GM19467 (cell line): ENCODE data around the gene PFKFB4.

ENCODE experiments used
- ATAC-seq: cut with Tn5 transposase; IDR thresholded peaks from one replicate; pipeline ENCODE4 v1.9.1; 2021; ENCODE audit warnings: mild to moderate bottlenecking, moderate library complexity; ENCODE audit not compliant: unreplicated experiment

Gene PFKFB4

GRCh38 chr3:48585411-48585810 is 28.8 kb upstream of the PFKFB4 start:
- no peak for ATAC-seq

DNA sequence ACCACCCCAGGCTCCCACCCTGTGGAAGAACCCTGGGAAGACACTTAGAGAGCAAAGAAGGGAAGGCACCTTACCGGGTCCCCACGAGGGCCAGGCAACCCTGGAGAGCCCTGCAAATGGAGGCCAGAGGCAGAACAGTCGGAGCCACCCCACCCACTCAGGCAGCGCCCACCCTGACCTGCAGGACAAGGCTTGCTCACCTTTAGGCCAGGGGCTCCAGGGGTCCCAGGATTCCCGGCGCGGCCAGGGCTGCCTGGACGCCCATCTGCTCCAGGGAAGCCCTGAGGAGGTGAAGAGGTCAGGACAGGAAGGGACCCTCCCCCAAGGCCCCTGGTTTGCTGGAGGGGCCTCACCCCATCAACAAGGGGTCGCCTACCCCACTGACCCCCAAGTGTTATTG is 28.2 kb upstream of the PFKFB4 start:
- no peak for ATAC-seq

- no peak for ATAC-seq
Measured at GRCh38 chr3:48581621-48582481, 25.2 kb upstream of the PFKFB4 start.

GRCh38 chr3:48576647-48577046 is 20.0 kb upstream of the PFKFB4 start:
- no peak for ATAC-seq

DNA sequence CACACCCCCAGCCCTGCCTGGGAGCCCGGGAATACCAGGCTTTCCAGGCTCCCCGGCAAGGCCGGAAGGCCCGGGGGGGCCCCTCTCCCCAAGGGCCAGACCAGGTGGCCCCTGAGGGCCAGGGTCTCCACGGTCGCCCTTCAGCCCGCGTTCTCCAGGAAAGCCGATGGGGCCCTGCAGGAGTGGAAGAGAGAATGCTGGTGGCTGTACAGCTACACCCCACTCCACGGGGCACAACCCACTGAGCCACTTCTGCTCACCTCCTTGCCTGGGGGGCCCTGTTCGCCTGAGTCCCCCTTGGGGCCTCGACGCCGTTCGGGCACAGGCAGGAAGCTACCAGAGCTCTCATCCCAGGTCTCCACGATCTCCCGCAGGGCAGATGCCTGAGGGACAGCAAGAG is 18.8 kb upstream of the PFKFB4 start:
- ATAC-seq = no peak

DNA sequence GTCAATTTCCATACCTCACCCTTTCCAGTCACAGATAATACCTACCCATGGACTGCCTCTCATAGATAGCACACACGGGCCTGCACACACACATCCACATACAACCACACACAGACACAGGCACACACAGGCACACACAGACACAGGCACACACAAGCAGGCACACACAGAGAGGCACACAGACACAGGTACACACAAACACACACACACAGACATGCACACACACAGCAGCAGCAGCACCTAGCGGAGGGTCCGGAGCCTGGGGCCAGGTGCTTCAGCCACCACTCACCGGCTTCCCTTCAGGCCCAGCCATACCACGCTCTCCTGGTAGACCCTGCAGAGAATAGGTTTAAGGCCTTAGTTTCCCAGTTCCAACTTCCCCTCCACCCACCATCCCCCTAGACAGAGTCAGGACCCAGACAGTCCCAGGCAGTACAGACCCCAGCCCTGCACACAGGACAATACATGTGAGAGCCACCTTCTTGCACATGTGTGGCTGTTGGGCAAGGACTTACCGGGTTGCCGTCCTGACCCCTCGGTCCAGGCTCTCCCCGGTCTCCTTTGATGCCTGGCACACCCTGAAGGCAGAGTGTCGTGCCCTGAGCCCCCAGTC is 17.5 kb upstream of the PFKFB4 start:
- ATAC-seq = no peak

DNA sequence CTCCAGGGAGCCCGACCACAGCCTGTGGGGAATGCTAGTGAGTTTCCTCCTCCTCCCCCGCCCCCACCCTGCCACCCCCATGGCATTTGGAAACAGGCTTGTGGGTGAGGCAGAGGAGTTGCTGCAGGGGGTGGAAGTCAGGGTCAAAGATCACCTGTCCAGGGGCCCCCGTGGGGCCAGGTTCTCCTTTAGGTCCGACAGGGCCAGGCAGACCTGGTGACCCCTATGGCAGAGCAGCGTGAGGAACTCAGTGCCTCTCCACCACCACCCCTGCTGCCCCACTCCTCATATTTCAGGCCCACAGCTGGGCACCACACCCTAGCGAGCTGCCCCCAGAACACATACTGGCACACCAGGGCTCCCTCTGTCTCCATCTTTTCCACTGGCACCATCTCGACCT is 15.9 kb upstream of the PFKFB4 start:
- no peak for ATAC-seq

- ATAC-seq = no peak
Measured at GRCh38 chr3:48571938-48572337, 15.3 kb upstream of the PFKFB4 start.

GRCh38 chr3:48569808-48570450 is 13.3 kb upstream of the PFKFB4 start:
- no peak for ATAC-seq

GRCh38 chr3:48569400-48569799 is 12.8 kb upstream of the PFKFB4 start:
- no peak for ATAC-seq

DNA sequence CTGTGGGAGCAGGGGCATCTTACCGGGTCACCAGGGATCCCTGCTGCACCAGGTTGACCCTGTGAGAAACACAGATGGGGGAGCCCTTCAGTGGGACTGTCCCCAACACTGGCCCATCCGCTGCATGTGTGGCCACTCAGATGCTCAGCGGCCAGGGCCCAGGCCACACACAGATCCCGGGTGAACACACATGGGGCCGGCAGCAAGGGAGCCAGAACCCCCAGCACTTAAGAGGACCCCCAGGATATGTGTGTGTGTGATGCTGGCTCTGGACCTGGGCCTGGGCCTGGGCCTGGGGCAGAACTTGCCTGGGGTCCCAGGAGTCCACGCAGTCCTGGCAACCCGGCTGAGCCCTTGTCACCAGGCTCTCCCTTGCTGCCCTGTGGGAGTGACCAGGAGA is 11.9 kb upstream of the PFKFB4 start:
- no peak for ATAC-seq

GRCh38 chr3:48567500-48567899 is 10.9 kb upstream of the PFKFB4 start:
- ATAC-seq = no peak

GRCh38 chr3:48567090-48567489 is 10.5 kb upstream of the PFKFB4 start:
- ATAC-seq = no peak

DNA sequence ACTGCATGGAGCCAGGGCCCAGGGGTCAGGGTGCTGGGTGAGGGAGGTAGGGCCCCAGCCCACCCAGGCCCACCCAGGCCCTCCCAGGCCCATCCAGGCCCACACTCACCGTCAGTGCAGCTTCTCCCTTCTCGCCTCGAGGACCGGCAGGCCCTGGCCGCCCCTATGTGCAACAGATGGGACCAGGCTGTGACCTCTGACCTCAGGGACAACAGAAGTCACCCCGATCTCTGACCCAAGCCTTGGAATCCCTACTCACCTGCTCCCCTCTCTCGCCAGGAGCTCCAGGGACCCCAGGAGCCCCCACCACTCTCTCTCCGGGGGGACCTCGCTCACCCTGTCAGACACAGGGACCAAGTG is 9.8 kb upstream of the PFKFB4 start:
- ATAC-seq = no peak

DNA sequence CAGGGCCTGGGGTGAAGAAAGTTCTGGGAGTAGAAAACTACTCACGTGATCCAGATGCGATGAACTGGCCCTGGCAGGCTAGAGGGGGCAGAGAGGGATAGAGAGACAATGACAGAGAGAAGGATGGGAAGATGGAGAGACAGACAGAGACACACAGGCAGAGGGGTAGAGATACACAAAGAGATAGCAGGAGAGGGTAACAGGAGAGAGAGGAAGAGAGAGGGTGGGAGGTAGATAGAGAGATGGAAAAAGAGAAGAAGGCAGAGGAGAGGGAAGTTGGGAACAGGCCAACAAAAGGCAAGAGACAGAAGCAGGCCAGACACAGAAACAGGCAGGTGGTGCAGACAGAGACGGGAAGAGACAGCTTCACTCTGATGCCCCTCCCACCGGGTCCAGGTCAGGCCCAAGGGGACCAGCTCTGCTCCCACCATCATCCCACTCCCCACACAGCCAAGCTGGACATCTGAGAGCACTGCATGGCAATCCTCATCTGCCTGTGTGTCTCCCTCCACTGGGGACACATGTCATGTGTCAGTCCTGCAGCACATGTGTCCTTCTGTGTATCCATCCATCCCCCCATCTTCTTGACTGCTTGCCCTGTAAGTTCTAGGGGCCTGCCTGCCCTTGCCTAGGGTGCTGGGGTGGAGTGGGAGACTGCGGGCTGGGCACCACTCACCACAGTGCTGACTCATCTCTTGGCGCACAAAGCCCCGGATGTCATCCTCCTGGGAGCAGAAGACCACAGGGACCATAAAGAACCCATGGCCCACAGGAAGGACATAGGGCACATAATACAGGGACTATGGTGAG is 9.2 kb upstream of the PFKFB4 start:
- no peak for ATAC-seq

DNA sequence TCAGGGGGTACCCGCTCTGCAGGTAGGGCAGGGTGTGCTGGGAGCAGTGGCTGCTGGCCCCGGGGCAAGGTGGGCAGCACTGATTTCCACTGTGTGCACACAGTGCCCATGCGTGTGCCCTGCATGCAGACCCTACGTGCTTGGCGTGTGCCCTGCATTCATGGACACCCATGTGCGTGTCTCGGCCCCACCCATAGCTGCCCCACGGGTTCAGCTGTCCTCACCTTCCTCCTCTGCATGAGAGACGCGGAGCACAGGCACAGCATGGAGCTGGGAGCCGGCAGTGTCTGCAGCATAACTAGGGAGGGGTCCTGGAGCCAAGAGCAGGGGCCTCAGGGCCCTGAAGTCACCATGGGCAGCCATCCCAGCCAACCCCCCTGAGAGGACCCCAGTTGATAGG is 8.6 kb upstream of the PFKFB4 start:
- no peak for ATAC-seq

GRCh38 chr3:48564667-48565066 is 8.1 kb upstream of the PFKFB4 start:
- ATAC-seq = no peak

DNA sequence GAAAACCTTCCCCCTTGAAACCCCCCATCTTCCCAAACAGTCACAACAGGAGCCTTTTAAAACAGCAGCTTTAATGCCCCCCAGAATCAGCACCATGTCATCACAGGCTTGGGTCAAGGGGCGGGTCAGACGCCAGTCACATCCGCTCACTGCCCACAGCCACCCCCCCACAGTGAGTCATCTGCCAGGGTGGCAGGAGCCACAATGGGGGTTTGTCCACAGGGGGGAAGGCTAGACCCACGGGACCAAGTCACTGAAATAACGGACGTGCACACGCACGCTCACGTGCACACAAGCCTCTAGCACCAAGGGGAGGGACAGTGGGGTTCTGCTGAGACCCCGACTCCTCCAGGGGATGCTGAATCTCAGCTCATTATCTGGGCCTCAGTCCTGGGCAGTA is 7.4 kb upstream of the PFKFB4 start:
- no peak for ATAC-seq

DNA sequence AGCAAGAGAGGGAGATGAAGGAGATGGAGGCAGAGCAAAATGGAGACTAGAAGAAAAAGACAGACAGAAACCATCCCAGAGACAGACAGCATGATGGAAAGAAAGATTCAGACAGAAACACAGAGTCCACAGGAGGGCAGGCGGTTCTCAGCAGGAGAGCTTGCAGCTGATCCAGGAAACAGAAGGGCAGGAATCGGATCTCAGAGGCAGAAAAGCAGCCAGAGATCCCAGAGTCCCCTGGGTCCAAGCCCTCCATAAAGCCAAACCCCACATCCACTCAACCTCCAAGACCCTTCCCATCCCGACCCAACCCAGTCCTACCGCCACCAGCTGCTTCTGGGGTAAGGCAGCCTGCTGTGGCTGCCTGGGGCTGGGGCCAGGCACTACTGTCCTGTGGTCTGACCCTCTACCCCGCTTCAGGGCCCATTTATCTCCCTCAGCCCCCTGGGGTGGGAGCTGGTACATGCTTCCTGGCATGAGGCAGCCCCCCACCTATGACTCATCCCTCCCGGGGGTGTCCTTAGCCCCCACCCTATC is 6.8 kb upstream of the PFKFB4 start, which contains the start of gene UCN2:
UCN2 (minus strand) TSS at position 400 of the 537 bp plus-strand sequence. CDS start 657 bp downstream, outside the sequence.
- ATAC-seq = no peak

DNA sequence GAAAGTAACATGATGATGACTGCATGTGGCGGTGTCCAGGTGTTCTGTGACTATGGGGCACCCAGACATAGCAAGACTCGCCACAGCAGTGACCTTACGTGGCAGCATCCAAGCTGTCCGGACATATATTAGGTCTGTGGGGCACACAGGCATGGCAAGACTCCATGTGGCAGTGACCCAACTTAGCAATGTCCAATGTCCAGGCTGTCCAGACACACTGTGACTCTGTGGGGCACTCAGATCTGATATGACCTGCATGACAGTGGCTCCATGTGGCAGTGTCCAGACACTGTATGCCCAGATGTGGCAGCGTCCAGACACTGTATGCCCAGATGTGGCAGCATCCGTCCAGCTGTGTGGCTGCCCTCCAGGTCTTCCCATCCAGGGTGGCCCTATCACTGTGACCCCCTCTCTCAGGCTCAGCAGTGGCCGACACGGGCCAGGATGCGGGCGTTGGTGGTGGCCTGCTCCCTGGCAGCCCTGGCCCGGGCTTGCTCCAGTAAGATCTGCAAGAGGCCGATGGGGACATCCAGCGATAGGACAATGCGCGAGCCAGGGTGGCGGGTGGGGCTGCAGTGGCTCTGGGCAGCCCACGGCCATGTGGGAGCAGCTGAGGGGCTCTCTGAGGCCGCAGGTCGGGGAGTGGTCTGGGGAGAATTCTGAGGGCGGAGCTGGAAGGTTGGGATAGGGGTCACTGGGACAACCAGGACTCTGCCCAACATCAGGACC is 5.9 kb upstream of the PFKFB4 start:
- no peak for ATAC-seq
